Neuron (in vitro differentiated cells): ENCODE results near the gene LOXL1.

Experiments used
- H2AFZ ChIP-seq: one replicate; pipeline ENCODE4 v1.6.1; 2013; ENCODE audit warnings: low read depth, mild to moderate bottlenecking, inconsistent platforms, low read length, moderate library complexity
- H3K27me3 ChIP-seq: one replicate; pipeline ENCODE4 v1.6.1; 2013; ENCODE audit warnings: low read length; ENCODE audit not compliant: insufficient read depth
- H3K36me3 ChIP-seq: one replicate; pipeline ENCODE4 v1.6.1; 2013; ENCODE audit warnings: low read length; ENCODE audit not compliant: insufficient read depth
- H3K4me1 ChIP-seq: one replicate; pipeline ENCODE4 v1.6.1; 2013; ENCODE audit warnings: low read length; ENCODE audit not compliant: insufficient read depth
- H3K4me3 ChIP-seq: 2 replicates; pipeline ENCODE4 v1.5.1; 2013; ENCODE audit warnings: mild to moderate bottlenecking, low read length, moderate library complexity
- H3K9me3 ChIP-seq: one replicate; pipeline ENCODE4 v1.6.1; 2013; ENCODE audit warnings: low read length

The LOXL1 gene, protein sequence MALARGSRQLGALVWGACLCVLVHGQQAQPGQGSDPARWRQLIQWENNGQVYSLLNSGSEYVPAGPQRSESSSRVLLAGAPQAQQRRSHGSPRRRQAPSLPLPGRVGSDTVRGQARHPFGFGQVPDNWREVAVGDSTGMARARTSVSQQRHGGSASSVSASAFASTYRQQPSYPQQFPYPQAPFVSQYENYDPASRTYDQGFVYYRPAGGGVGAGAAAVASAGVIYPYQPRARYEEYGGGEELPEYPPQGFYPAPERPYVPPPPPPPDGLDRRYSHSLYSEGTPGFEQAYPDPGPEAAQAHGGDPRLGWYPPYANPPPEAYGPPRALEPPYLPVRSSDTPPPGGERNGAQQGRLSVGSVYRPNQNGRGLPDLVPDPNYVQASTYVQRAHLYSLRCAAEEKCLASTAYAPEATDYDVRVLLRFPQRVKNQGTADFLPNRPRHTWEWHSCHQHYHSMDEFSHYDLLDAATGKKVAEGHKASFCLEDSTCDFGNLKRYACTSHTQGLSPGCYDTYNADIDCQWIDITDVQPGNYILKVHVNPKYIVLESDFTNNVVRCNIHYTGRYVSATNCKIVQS

GRCh38 chr15:73926219-73927002 lies at the start of gene LOXL1:
Gene LOXL1 (plus strand): TSS chr15:73926462. CDS start chr15:73926784, 322 bp downstream.
- Histone ChIP-seq H3K27me3 (no peaks in the 10 kb centered on the region), H3K9me3 (no peaks in the 10 kb centered on the region), H2AFZ (peak within 1 kb of the TSS; percentile 65), H3K4me3 (peak within 1 kb of the TSS; percentile 62), H3K36me3 (no peaks in the 10 kb centered on the region), H3K4me1 (peaks cover 59% of the 10 kb centered on the region)

DNA sequence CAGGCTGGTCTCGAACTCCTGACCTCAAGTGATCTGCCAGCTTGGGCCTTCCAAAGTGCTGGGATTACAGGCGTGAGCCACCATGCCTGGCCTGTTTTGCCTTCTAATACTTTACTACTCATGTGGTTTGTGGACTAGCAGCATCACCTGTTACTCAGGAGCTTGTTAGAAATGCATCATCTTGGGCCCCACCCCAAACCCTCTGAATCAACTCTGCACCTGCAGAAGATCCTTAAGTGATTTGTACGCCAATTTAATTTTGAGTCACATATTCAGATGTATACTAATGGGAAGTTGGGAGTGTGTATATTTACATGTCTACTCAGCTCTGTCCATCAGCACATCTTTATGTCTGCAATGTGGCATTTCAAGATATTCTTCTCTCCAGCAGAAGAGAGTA lies 46.8 kb upstream of the LOXL1 start:
- no peak overlapping the region for H2AFZ ChIP-seq
- H3K4me3 ChIP-seq = no peak overlapping the region
- peaks cover 4% of the 10 kb centered on the region for H3K4me1 ChIP-seq
- H3K9me3 ChIP-seq = no peaks in the 10 kb centered on the region
- no peaks in the 10 kb centered on the region for H3K36me3 ChIP-seq
- no peaks in the 10 kb centered on the region for H3K27me3 ChIP-seq

DNA sequence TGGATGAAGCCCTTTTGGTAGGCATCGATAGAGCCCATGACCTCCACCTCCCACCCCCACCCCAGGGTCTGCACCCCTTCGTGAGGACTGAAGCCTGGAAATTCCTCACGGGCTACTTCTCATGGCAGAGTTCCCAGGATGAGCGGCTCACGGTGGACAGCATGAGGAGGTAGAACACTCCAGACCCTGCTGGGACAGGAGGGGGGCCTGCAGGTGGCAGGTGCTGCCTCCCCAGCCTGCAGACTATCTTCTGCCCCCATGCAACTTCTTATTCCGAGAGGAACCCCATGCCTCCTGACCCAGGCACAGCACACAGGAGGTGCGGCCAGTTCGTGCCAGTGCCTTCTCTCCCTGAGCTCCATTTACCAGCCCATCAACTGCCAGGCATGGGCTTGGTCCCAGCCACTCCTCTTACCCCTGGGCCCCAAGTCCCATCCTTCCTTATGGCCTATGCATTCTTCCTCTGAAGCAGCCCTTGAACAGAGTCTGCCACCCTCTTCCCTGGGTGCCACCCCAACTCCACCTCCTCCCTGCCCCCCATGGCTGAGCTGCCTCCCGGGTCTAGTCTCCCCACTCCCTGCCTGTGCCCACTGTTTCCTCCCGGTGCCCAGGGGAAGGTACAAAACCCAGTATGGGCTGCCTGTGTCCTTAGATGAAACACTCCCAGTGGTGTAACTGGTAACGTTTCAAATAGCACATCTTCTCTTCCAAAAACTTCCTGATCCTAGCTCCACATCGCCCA lies 44.5 kb upstream of the LOXL1 start:
- Histone ChIP-seq H3K9me3 (no peaks in the 10 kb centered on the region), H3K4me3 (no peak overlapping the region), H3K4me1 (peaks cover 4% of the 10 kb centered on the region), H2AFZ (no peak overlapping the region), H3K36me3 (no peaks in the 10 kb centered on the region), H3K27me3 (no peaks in the 10 kb centered on the region)

- H3K36me3 ChIP-seq = no peaks in the 10 kb centered on the region
Observed at GRCh38 chr15:73882761-73883419, 43.4 kb upstream of the LOXL1 start.

DNA sequence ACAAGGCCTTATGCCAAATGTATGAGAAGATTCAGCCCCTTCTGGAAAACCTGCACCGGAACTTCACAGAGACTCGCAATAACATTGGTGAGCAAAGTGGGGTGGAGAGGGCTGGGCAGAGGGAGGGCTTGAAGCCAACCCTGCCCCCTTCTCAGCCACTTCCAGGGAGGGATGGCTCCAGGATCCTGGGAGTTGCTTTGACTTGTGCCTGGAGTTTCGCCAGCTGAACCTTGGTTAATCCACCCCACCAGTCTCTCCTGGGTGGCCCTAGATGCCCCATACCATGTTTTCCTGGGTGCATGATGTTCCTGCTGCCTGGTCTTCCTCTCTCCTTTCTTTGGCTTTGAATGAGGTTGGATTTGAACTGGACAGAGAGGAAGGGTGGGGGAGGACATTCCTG lies 42.1 kb upstream of the LOXL1 start:
- no peak overlapping the region for H3K4me3 ChIP-seq
- no peaks in the 10 kb centered on the region for H3K27me3 ChIP-seq
- H3K36me3 ChIP-seq = no peaks in the 10 kb centered on the region
- peaks cover 4% of the 10 kb centered on the region for H3K4me1 ChIP-seq
- H3K9me3 ChIP-seq = no peaks in the 10 kb centered on the region
- no peak overlapping the region for H2AFZ ChIP-seq

More at GRCh38 chr15:73882761-73883419, 43.4 kb upstream of the LOXL1 start:
- H3K4me1 ChIP-seq = peaks cover 4% of the 10 kb centered on the region
- no peaks in the 10 kb centered on the region for H3K9me3 ChIP-seq
- H3K4me3 ChIP-seq = no peak overlapping the region
- no peak overlapping the region for H2AFZ ChIP-seq
- no peaks in the 10 kb centered on the region for H3K27me3 ChIP-seq

GRCh38 chr15:73885954-73886700 lies 40.1 kb upstream of the LOXL1 start:
- no peaks in the 10 kb centered on the region for H3K9me3 ChIP-seq
- H2AFZ ChIP-seq = no peak overlapping the region
- H3K36me3 ChIP-seq = no peaks in the 10 kb centered on the region
- H3K27me3 ChIP-seq = peaks cover 7% of the 10 kb centered on the region
- peaks cover 4% of the 10 kb centered on the region for H3K4me1 ChIP-seq
- no peak overlapping the region for H3K4me3 ChIP-seq

DNA sequence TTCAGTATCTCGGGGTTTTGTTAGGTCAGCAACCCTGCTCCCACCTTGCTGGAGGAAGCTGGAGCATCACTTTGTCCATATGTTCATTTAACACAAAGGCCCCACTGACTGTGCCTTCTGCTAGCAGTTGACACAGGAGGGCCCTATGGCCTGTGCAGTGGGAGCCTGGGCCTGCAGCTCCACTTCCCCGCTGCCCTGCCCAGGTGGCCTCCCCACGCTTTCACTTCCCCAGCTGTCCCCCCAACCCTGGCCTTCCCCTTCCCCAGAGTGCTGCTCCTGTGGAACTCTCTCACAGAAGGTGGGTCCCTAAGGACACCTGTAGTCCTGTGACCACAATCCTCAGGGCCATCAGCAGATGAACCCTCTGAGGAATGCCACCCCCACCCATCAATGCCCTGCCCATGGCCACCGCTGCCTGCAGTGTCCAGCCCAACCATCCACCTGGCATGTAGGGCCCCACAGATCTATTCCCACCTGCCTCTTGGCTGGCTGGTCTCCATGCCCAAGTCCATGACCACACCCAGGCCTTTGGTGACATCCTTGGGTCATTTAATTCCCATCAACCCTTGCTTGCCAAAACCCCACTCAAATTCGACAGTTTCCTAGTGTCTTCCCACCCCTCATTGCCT lies 39.4 kb upstream of the LOXL1 start:
- H2AFZ ChIP-seq = no peak overlapping the region
- no peak overlapping the region for H3K4me3 ChIP-seq
- peaks cover 4% of the 10 kb centered on the region for H3K4me1 ChIP-seq
- no peaks in the 10 kb centered on the region for H3K9me3 ChIP-seq
- no peaks in the 10 kb centered on the region for H3K36me3 ChIP-seq
- peaks cover 7% of the 10 kb centered on the region for H3K27me3 ChIP-seq

DNA sequence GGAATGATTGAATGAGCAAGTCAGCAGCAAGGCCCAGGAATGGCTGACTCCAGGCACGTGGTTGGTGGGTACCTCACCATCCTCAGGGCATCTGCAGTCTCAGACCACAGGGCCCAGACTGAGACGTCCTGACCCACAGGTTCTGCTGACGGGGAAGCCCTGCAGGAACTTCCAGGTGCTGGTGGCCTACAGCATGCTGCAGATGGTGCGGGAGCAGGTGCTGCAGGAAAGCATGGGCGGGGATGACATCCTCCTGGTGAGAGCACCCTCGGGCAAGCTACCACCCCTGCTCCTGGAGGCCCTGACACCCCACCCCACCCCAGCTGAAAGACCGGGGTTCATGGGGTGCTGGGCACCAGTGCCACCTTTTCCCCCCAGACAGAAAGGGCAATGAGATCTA lies 38.8 kb upstream of the LOXL1 start:
- Histone ChIP-seq H3K4me3 (no peak overlapping the region), H3K27me3 (peaks cover 7% of the 10 kb centered on the region), H2AFZ (no peak overlapping the region), H3K36me3 (no peaks in the 10 kb centered on the region), H3K4me1 (peaks cover 4% of the 10 kb centered on the region), H3K9me3 (peaks cover 2% of the 10 kb centered on the region)

GRCh38 chr15:73888224-73889041 lies 37.8 kb upstream of the LOXL1 start:
- no peak overlapping the region for H3K4me3 ChIP-seq
- peaks cover 3% of the 10 kb centered on the region for H3K9me3 ChIP-seq
- H3K4me1 ChIP-seq = no peaks in the 10 kb centered on the region
- no peak overlapping the region for H2AFZ ChIP-seq
- H3K36me3 ChIP-seq = no peaks in the 10 kb centered on the region
- H3K27me3 ChIP-seq = peaks cover 7% of the 10 kb centered on the region

- peaks cover 3% of the 10 kb centered on the region for H3K9me3 ChIP-seq
- no peak overlapping the region for H2AFZ ChIP-seq
- no peaks in the 10 kb centered on the region for H3K36me3 ChIP-seq
- H3K27me3 ChIP-seq = peaks cover 7% of the 10 kb centered on the region
- no peak overlapping the region for H3K4me3 ChIP-seq
- no peaks in the 10 kb centered on the region for H3K4me1 ChIP-seq
Observed at GRCh38 chr15:73889053-73889761, 37.1 kb upstream of the LOXL1 start.

GRCh38 chr15:73889762-73890124 lies 36.5 kb upstream of the LOXL1 start:
- H3K4me3 ChIP-seq = no peak overlapping the region
- H3K9me3 ChIP-seq = peaks cover 3% of the 10 kb centered on the region
- H2AFZ ChIP-seq = no peak overlapping the region
- H3K27me3 ChIP-seq = peaks cover 7% of the 10 kb centered on the region
- H3K4me1 ChIP-seq = no peaks in the 10 kb centered on the region
- no peaks in the 10 kb centered on the region for H3K36me3 ChIP-seq
